Measurements from ENCODE around the gene PTPRD. TPM values are rescaled to one million over a fixed set of nuclear protein-coding genes. Genes with fewer than 3 reads are reported as not detected.

The PTPRD gene
- total and polyA plus RNA-seq, 5 donors from 2014 or later = 0.47 TPM; not detected in 4

DNA sequence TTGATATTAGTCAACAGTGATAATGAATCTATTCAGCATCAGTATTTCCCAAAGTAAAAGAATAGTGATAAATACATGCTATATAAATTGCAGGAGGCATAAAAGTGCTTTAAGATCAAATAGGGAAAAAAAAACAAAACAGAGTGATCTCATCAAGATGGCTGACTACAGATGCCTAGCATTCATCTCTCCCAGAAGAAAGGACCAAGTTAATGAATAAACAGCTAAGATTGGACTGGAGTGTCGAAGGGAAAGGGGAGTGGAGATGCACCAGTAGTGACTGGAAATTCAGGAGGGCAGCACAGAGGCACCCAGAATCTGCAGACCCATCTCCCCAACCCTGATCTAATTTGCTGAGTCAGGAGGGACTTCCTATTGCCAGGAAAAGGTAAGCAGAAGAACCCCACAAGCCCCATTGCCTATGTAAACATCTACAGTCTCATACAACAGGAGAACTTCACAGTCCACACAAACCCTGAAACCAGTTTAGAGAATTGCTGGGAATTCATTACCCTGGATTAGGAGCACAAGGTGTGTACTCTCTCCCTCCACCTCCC lies 699.4 kb downstream of the PTPRD start:
- H3K36me3 Mint-ChIP-seq = no peaks in the 10 kb centered on the region
- H3K4me3 ChIP-seq (ENCODE audit: low read depth, low read length) = no peak overlapping the region

DNA sequence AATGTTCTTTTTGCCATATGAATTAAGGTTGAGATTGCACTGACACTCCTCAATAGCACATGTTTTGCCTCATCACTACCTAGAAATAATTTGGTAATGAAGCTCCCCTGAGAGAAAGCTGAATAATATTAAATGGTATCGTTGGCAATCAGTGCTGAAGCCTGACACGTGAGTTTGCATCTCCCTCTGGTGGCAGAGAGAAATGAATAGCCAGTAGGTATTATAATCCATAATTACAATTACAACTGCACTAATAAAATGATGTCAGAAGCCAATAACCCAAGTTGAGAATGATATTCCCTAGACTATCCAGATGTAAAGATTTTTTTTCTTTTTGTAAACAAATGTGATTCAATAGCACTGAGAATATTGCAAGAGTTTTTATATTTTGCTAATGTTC lies 700.3 kb downstream of the PTPRD start:
- peaks cover 0 to 11% (median 6%) of the 10 kb centered on the region in 7 donors for H3K9me3 Mint-ChIP-seq
- H3K4me1 Mint-ChIP-seq = no peaks in the 10 kb centered on the region
- ATAC-seq (ENCODE audit: low read depth in 2 of 2) (no peak), DNase-seq (no peak)
- no peak overlapping the region for H3K4me3 Mint-ChIP-seq
- Histone ChIP-seq H3K27ac (ENCODE audit: insufficient read depth, low read length, poor library complexity, severe bottlenecking) (no peak overlapping the region), H3K4me3 (ENCODE audit: low read depth, low read length) (no peak overlapping the region), H3K27me3 (ENCODE audit: control insufficient read depth, insufficient read depth, low read length) (no peaks in the 10 kb centered on the region), H3K9me3 (ENCODE audit: control insufficient read depth in 2 of 2, low read length in 2 of 2) (peaks cover 0 to 3% of the 10 kb centered on the region in 2 experiments), H3K36me3 (ENCODE audit: control insufficient read depth, insufficient read depth, low read length) (no peaks in the 10 kb centered on the region), H3K4me1 (ENCODE audit: control insufficient read depth, insufficient read depth, low read length, poor library complexity, severe bottlenecking) (no peaks in the 10 kb centered on the region)
- H3K36me3 Mint-ChIP-seq = no peaks in the 10 kb centered on the region
- no peaks in the 10 kb centered on the region for H3K27me3 Mint-ChIP-seq
- H3K27ac Mint-ChIP-seq = no peak overlapping the region

More for the DNA sequence above, 699.4 kb downstream of the PTPRD start:
- no peak for ATAC-seq (ENCODE audit: low read depth in 2 of 2)
- Mint-ChIP-seq H3K9me3 (peaks cover 0 to 11% (median 6%) of the 10 kb centered on the region in 7 donors), H3K4me3 (no peak overlapping the region), H3K27me3 (no peaks in the 10 kb centered on the region), H3K27ac (no peak overlapping the region), H3K4me1 (no peaks in the 10 kb centered on the region)
- no peaks in the 10 kb centered on the region for H3K27me3 ChIP-seq (ENCODE audit: control insufficient read depth, insufficient read depth, low read length)
- no peak for DNase-seq
- peaks cover 0 to 3% of the 10 kb centered on the region in 2 experiments for H3K9me3 ChIP-seq (ENCODE audit: control insufficient read depth in 2 of 2, low read length in 2 of 2)
- no peak overlapping the region for H3K27ac ChIP-seq (ENCODE audit: insufficient read depth, low read length, poor library complexity, severe bottlenecking)
- no peaks in the 10 kb centered on the region for H3K4me1 ChIP-seq (ENCODE audit: control insufficient read depth, insufficient read depth, low read length, poor library complexity, severe bottlenecking)
- no peaks in the 10 kb centered on the region for H3K36me3 ChIP-seq (ENCODE audit: control insufficient read depth, insufficient read depth, low read length)

DNA sequence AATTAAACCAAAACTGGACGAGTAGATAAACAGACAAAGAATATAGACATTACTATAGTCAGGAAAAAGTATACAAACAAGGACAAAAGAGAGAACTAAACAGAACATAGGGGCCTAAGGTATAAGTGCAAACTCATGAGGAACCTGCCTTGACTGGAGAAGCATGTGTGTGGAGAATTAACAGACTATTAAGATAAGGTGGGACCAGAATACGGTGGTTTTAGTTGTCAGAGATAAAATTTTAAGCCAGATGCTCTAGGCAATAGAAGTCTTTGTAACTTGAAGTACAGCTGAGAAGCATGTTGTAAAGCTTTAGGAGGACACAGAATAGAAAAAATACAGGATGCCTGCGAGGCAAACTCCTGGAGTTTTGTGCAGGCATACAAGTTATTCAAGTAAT lies 707.1 kb downstream of the PTPRD start:
- H3K27me3 ChIP-seq (ENCODE audit: control insufficient read depth, insufficient read depth, low read length) = no peaks in the 10 kb centered on the region
- no peak overlapping the region for H3K27ac Mint-ChIP-seq
- H3K27me3 Mint-ChIP-seq = no peaks in the 10 kb centered on the region
- no peak overlapping the region for H3K4me3 Mint-ChIP-seq
- H3K4me1 Mint-ChIP-seq = no peaks in the 10 kb centered on the region
- H3K9me3 Mint-ChIP-seq = peaks cover 0 to 2% (median 1%) of the 10 kb centered on the region in 7 donors
- no peak for ATAC-seq (ENCODE audit: low read depth in 2 of 2)
- H3K4me1 ChIP-seq (ENCODE audit: control insufficient read depth, insufficient read depth, low read length, poor library complexity, severe bottlenecking) = no peaks in the 10 kb centered on the region
- DNase-seq = no peak
- H3K36me3 ChIP-seq (ENCODE audit: control insufficient read depth, insufficient read depth, low read length) = no peaks in the 10 kb centered on the region
- no peak overlapping the region for H3K4me3 ChIP-seq (ENCODE audit: low read depth, low read length)
- H3K9me3 ChIP-seq (ENCODE audit: control insufficient read depth in 2 of 2, low read length in 2 of 2) = no peaks in the 10 kb centered on the region
- no peak overlapping the region for H3K27ac ChIP-seq (ENCODE audit: insufficient read depth, low read length, poor library complexity, severe bottlenecking)
- H3K36me3 Mint-ChIP-seq = no peaks in the 10 kb centered on the region

DNA sequence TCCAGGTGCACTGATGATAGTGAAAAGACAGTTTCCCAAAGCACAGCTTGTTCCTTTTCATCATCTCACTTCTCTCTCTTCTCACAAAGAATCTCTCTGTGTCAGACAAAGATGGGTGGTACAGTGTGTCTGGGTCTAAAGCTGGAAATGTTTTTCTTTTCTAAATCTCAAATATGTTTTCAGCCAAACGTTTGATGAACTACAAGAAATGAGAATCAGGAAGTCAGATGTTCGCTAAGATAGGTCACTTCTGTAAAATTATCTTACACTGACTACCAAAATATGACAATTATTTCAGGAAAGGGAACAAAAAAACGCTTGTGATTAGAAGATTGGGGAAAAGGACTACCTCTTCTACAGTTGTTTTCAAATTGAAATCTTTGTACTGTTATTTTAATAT lies 708.8 kb downstream of the PTPRD start:
- no peaks in the 10 kb centered on the region for H3K4me1 Mint-ChIP-seq
- H3K27me3 ChIP-seq (ENCODE audit: control insufficient read depth, insufficient read depth, low read length) = no peaks in the 10 kb centered on the region
- H3K27me3 Mint-ChIP-seq = no peaks in the 10 kb centered on the region
- H3K27ac Mint-ChIP-seq = no peak overlapping the region
- no peak for ATAC-seq (ENCODE audit: low read depth in 2 of 2)
- H3K27ac ChIP-seq (ENCODE audit: insufficient read depth, low read length, poor library complexity, severe bottlenecking) = no peak overlapping the region
- H3K4me1 ChIP-seq (ENCODE audit: control insufficient read depth, insufficient read depth, low read length, poor library complexity, severe bottlenecking) = no peaks in the 10 kb centered on the region
- peaks cover 0 to 4% (median 1%) of the 10 kb centered on the region in 7 donors for H3K9me3 Mint-ChIP-seq
- H3K4me3 ChIP-seq (ENCODE audit: low read depth, low read length) = no peak overlapping the region
- no peak for DNase-seq
- H3K36me3 Mint-ChIP-seq = no peaks in the 10 kb centered on the region
- no peak overlapping the region for H3K4me3 Mint-ChIP-seq
- no peaks in the 10 kb centered on the region for H3K36me3 ChIP-seq (ENCODE audit: control insufficient read depth, insufficient read depth, low read length)
- H3K9me3 ChIP-seq (ENCODE audit: control insufficient read depth in 2 of 2, low read length in 2 of 2) = no peaks in the 10 kb centered on the region

DNA sequence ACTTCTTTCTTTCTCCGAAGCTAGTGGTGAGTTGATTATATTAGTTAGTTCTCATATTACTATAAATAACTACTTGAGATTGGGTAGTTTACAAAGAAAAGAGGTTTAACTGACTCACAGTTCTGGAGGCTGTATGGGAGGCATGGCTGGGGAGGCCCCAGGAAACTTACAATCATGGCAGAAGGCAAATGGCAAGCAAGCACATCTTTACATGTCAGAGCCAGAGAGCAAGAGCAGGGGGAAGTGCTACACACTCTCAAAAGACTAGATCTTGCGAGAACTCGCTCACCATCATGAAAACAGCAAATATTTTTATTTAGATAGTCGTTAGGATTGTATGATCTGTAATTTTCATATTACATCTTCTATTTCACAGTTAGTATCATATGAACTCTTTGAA lies 711.2 kb downstream of the PTPRD start:
- no peak overlapping the region for H3K27ac Mint-ChIP-seq
- DNase-seq (no peak), ATAC-seq (ENCODE audit: low read depth in 2 of 2) (no peak)
- peaks cover 0 to 4% (median 1%) of the 10 kb centered on the region in 7 donors for H3K9me3 Mint-ChIP-seq
- no peaks in the 10 kb centered on the region for H3K27me3 Mint-ChIP-seq
- H3K4me1 Mint-ChIP-seq = no peaks in the 10 kb centered on the region
- H3K27ac ChIP-seq (ENCODE audit: insufficient read depth, low read length, poor library complexity, severe bottlenecking) = no peak overlapping the region
- no peaks in the 10 kb centered on the region for H3K36me3 Mint-ChIP-seq
- H3K4me3 ChIP-seq (ENCODE audit: low read depth, low read length) = no peak overlapping the region
- H3K9me3 ChIP-seq (ENCODE audit: control insufficient read depth in 2 of 2, low read length in 2 of 2) = no peaks in the 10 kb centered on the region
- no peak overlapping the region for H3K4me3 Mint-ChIP-seq
- H3K36me3 ChIP-seq (ENCODE audit: control insufficient read depth, insufficient read depth, low read length) = no peaks in the 10 kb centered on the region
- H3K4me1 ChIP-seq (ENCODE audit: control insufficient read depth, insufficient read depth, low read length, poor library complexity, severe bottlenecking) = no peaks in the 10 kb centered on the region
- H3K27me3 ChIP-seq (ENCODE audit: control insufficient read depth, insufficient read depth, low read length) = no peaks in the 10 kb centered on the region

DNA sequence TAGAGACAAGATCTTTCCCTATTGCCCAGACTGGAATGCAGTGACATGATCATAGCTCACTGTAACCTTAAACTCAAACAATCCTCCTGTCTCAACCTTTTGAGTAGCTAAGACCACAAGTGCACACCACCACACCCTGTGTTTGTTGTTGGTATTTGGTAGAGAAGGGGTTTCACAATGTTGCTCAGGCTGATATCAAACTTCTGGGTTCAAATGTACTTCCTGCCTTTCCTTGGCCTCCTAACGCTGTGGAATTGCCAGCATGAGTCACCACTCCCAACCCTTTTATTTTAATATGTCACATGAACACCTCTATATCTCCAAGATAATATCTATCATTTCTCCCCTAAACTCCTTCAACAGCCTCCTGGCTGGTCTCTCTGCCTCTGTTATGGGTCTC lies 719.0 kb downstream of the PTPRD start:
- ATAC-seq (ENCODE audit: low read depth in 2 of 2) = no peak
- H3K27ac Mint-ChIP-seq = no peak overlapping the region
- no peaks in the 10 kb centered on the region for H3K27me3 Mint-ChIP-seq

DNA sequence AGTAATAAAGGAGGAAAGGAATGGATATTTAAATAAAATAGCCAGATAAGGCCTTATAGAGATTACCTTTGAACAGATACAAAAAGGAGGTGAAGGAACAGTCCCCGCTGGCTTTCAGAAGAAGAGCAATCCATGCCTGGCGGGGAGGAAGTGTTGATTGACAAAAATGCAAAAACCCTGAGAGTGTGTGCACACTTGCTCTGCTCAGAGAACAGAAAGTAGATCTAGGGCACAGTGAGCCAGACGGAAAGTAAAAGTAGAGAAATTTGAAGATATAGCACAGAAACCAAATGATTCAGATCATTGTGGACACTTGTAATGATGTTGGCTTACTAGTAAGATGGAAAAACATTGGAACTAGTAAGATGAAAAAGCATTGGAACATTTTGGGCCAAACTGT lies 720.6 kb downstream of the PTPRD start:
- no peak overlapping the region for H3K27ac Mint-ChIP-seq
- Histone ChIP-seq H3K27me3 (ENCODE audit: control insufficient read depth, insufficient read depth, low read length) (no peaks in the 10 kb centered on the region), H3K9me3 (ENCODE audit: control insufficient read depth in 2 of 2, low read length in 2 of 2) (peaks cover 0 to 2% of the 10 kb centered on the region in 2 experiments), H3K36me3 (ENCODE audit: control insufficient read depth, insufficient read depth, low read length) (no peaks in the 10 kb centered on the region), H3K4me1 (ENCODE audit: control insufficient read depth, insufficient read depth, low read length, poor library complexity, severe bottlenecking) (no peaks in the 10 kb centered on the region), H3K27ac (ENCODE audit: insufficient read depth, low read length, poor library complexity, severe bottlenecking) (no peak overlapping the region), H3K4me3 (ENCODE audit: low read depth, low read length) (no peak overlapping the region)
- no peaks in the 10 kb centered on the region for H3K4me1 Mint-ChIP-seq
- no peak overlapping the region for H3K4me3 Mint-ChIP-seq
- no peaks in the 10 kb centered on the region for H3K27me3 Mint-ChIP-seq
- H3K9me3 Mint-ChIP-seq = peaks cover 1 to 11% (median 6%) of the 10 kb centered on the region in 7 donors
- ATAC-seq (ENCODE audit: low read depth in 2 of 2) (no peak), DNase-seq (no peak)
- no peaks in the 10 kb centered on the region for H3K36me3 Mint-ChIP-seq

More for the DNA sequence above, 719.0 kb downstream of the PTPRD start:
- H3K27me3 ChIP-seq (ENCODE audit: control insufficient read depth, insufficient read depth, low read length) = no peaks in the 10 kb centered on the region
- no peaks in the 10 kb centered on the region for H3K36me3 ChIP-seq (ENCODE audit: control insufficient read depth, insufficient read depth, low read length)
- no peak for DNase-seq
- no peak overlapping the region for H3K27ac ChIP-seq (ENCODE audit: insufficient read depth, low read length, poor library complexity, severe bottlenecking)
- H3K4me1 ChIP-seq (ENCODE audit: control insufficient read depth, insufficient read depth, low read length, poor library complexity, severe bottlenecking) = no peaks in the 10 kb centered on the region
- peaks cover 0 to 2% of the 10 kb centered on the region in 2 experiments for H3K9me3 ChIP-seq (ENCODE audit: control insufficient read depth in 2 of 2, low read length in 2 of 2)
- Mint-ChIP-seq H3K36me3 (no peaks in the 10 kb centered on the region), H3K4me3 (no peak overlapping the region), H3K9me3 (peaks cover 1 to 3% (median 2%) of the 10 kb centered on the region in 7 donors), H3K4me1 (no peaks in the 10 kb centered on the region)
- H3K4me3 ChIP-seq (ENCODE audit: low read depth, low read length) = no peak overlapping the region

DNA sequence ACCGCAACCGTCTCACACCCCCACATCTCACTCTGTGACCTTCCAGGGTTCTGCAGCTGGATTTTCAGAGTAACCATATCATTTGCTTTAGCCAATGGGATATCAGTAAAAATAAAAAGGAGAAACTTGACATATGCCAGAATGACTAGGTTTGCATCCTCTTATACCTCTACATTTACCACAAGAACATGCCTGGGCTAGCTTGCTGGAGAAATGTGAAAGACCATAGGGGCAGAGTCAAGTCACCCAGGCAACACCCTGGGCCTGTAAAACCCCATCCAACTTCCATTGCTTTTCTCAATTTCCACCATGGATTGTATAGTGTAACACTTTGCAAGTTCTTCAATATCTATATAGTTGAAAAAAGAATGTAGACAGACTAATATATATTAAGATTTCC lies 731.1 kb downstream of the PTPRD start:
- Histone ChIP-seq H3K4me1 (ENCODE audit: control insufficient read depth, insufficient read depth, low read length, poor library complexity, severe bottlenecking) (no peaks in the 10 kb centered on the region), H3K27ac (ENCODE audit: insufficient read depth, low read length, poor library complexity, severe bottlenecking) (no peak overlapping the region), H3K36me3 (ENCODE audit: control insufficient read depth, insufficient read depth, low read length) (no peaks in the 10 kb centered on the region), H3K4me3 (ENCODE audit: low read depth, low read length) (no peak overlapping the region), H3K9me3 (ENCODE audit: control insufficient read depth in 2 of 2, low read length in 2 of 2) (no peaks in the 10 kb centered on the region), H3K27me3 (ENCODE audit: control insufficient read depth, insufficient read depth, low read length) (no peaks in the 10 kb centered on the region)
- Mint-ChIP-seq H3K4me1 (no peaks in the 10 kb centered on the region), H3K36me3 (no peaks in the 10 kb centered on the region), H3K27ac (no peak overlapping the region), H3K4me3 (no peak overlapping the region), H3K9me3 (peaks cover 3 to 13% (median 6%) of the 10 kb centered on the region in 7 donors), H3K27me3 (no peaks in the 10 kb centered on the region)
- DNase-seq (no peak), ATAC-seq (ENCODE audit: low read depth in 2 of 2) (no peak)
